Esophagus muscularis mucosa (tissue), 4 donors: Measurements from ENCODE around the gene PAEP. TPM values are rescaled to one million over a fixed set of nuclear protein-coding genes. Genes with fewer than 3 reads are reported as not detected.

Experiments
- DNase-seq: peaks from one replicate; pipeline ENCODE4 v3.0.0-alpha.2; 2017; ENCODE audit errors: extremely low spot score
- H3K27ac ChIP-seq, 4 donors: fragments of 200-600 bp; sonication (generic); replicated peaks in 1 of 4; 1 replicate in 3 of 4; 2 replicates in 1 of 4; pipeline ENCODE4 v1.5.1; 2016 to 2019; ENCODE audit warnings: mild to moderate bottlenecking in 1 of 4
- H3K27me3 ChIP-seq, 4 donors: fragments of 200-600 bp; sonication (generic); one replicate each; pipeline versions ENCODE4 v1.5.1 to v1.6.0; 2016 to 2019
- H3K36me3 ChIP-seq, 4 donors: fragments of 200-600 bp; sonication (generic); one replicate each; pipeline ENCODE4 v1.5.1; 2016 to 2019
- H3K4me1 ChIP-seq, 4 donors: fragments of 200-600 bp; sonication (generic); one replicate each; pipeline ENCODE4 v1.5.1; 2016 to 2019
- H3K4me3 ChIP-seq, 4 donors: fragments of 200-600 bp; sonication (generic); 1 replicate in 2 of 4; 2 replicates in 2 of 4; pipeline ENCODE4 v1.5.1; 2016 to 2019; ENCODE audit warnings: mild to moderate bottlenecking in 4 of 4, moderate library complexity in 1 of 4
- H3K9me3 ChIP-seq, 4 donors: fragments of 200-600 bp; sonication (generic); 1 replicate in 3 of 4; 2 replicates in 1 of 4; pipeline ENCODE4 v1.5.1; 2016 to 2019
- EP300 ChIP-seq: sonication (generic); formaldehyde crosslinking; IDR thresholded peaks from one replicate; pipeline ENCODE4 v1.6.1; 2017; ENCODE audit warnings: antibody characterized with exemption
- POLR2A ChIP-seq: fragments of 450-650 bp; IDR thresholded peaks from one replicate; pipeline ENCODE4 v1.6.1; 2017; ENCODE audit warnings: antibody characterized with exemption, moderate library complexity, mild to moderate bottlenecking, low read depth
- POLR2AphosphoS5 ChIP-seq, 2 donors: sonication (generic); formaldehyde crosslinking; IDR thresholded peaks; one replicate each; pipeline ENCODE4 v1.6.1; 2017; ENCODE audit warnings: antibody characterized with exemption in 2 of 2
- WGBS: methylation state at CpG from one replicate; pipeline ENCODE4 v1.1.5; 2018; 5-methylcytosine and 5-hydroxymethylcytosine counted together
- intact Hi-C: fragments of 100-400 bp; cut with DNase I; formaldehyde crosslinking; loops from one replicate; pipeline ENCODE4 v1.15.1; 2023
- total RNA-seq, 4 donors: library from RNA; depleted of rRNA; stranded (reverse); fragments of >200 nt; gene quantifications; one replicate each; pipeline versions ENCODE4 v1.1.0 to v1.2.1, GENCODE V29; 2016
- TF ChIP-seq, protein P1 (sequence below), 3 experiments: fragments of 200-600 bp in 2 of 3; fragments of 450-650 bp in 1 of 3; sonication (generic) in 2 of 3; IDR thresholded peaks; one replicate each; pipeline ENCODE4 v1.5.1; 2017 to 2019; ENCODE audit warnings: antibody characterized with exemption in 3 of 3, mild to moderate bottlenecking in 2 of 3, moderate library complexity in 1 of 3

Gene PAEP
- total RNA-seq, 4 donors from 2014 or later, result not detected

DNA sequence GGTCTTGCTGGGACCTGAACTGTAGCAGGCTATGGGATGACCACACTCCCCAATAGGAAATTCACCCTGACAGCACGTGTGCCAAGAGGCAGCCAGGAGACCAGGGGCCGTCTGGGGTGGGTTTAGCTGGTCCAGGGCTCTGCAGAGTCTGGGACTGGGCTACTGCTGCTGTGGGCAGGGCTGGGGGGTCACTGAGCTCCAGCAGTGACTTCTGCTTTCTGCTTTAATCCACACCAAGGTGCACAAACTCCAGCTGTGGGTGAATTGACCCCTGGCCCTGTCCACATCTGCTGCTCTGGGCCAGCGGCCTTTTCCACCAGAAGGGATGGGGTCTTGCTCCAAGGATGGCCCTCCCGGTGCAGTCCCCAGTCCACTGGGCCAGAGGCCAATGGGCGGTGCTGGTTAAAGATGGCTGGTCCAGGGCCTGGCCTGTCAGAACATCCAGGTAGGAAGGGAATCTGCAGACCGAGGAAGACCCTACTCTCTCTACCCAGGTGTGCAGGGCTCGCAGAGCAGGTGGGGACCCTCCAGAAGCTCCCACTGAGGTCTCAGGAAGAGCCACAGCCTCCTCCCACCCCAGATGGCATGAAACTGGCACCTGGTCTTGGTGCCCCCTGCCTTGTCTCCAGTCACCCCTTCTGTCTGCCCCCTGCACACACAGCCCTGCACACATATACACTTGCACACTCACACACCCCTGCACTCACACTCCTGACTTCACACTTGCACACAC, 49.8 kb downstream of the PAEP start:
- Histone ChIP-seq H3K9me3 (no peaks in the 10 kb centered on the region), H3K27ac (no peak overlapping the region), H3K36me3 (no peaks in the 10 kb centered on the region), H3K27me3 (peaks cover 0 to 70% (median 0%) of the 10 kb centered on the region in 4 donors), H3K4me1 (no peaks in the 10 kb centered on the region), H3K4me3 (no peak overlapping the region)
- no peak for TF ChIP-seq POLR2A
- TF ChIP-seq POLR2AphosphoS5 (IDR thresholded peaks at IDR 0.05), result no peak
- TF ChIP-seq, protein P1, sequence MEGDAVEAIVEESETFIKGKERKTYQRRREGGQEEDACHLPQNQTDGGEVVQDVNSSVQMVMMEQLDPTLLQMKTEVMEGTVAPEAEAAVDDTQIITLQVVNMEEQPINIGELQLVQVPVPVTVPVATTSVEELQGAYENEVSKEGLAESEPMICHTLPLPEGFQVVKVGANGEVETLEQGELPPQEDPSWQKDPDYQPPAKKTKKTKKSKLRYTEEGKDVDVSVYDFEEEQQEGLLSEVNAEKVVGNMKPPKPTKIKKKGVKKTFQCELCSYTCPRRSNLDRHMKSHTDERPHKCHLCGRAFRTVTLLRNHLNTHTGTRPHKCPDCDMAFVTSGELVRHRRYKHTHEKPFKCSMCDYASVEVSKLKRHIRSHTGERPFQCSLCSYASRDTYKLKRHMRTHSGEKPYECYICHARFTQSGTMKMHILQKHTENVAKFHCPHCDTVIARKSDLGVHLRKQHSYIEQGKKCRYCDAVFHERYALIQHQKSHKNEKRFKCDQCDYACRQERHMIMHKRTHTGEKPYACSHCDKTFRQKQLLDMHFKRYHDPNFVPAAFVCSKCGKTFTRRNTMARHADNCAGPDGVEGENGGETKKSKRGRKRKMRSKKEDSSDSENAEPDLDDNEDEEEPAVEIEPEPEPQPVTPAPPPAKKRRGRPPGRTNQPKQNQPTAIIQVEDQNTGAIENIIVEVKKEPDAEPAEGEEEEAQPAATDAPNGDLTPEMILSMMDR (IDR thresholded peaks at IDR 0.05), result no peak
- no peak for TF ChIP-seq EP300
- intact Hi-C loops, result no loop called here
- peak; percentile 45 for DNase-seq
- WGBS, result 100% methylated on average over 2 of the region's 7 CpGs

DNA sequence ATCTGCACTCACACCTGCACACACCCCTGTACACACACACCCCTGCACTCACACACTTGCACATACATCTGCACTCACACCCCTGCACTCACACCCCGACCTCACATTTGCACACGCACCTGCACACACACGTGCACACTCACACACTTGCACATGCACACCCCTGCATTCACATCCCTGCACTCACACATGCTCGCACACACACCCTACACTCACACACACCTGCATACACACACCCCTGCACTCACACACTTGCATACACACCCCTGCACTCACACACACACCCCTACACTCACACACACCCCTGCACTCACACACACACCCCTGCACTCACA, 50.3 kb downstream of the PAEP start:
- peaks cover 0 to 76% (median 0%) of the 10 kb centered on the region in 4 donors for H3K27me3 ChIP-seq
- H3K27ac ChIP-seq, result no peak overlapping the region
- no peak overlapping the region for H3K4me3 ChIP-seq
- DNase-seq, result peak; percentile 74
- TF ChIP-seq, protein P1 (IDR thresholded peaks at IDR 0.05), result no peak
- TF ChIP-seq POLR2A (no peak), POLR2AphosphoS5 (IDR thresholded peaks at IDR 0.05) (no peak), EP300 (no peak)
- WGBS, result 15% methylated on average over 4 of the region's 4 CpGs
- H3K4me1 ChIP-seq, result no peaks in the 10 kb centered on the region
- intact Hi-C loops, result no loop called here
- no peaks in the 10 kb centered on the region for H3K36me3 ChIP-seq
- H3K9me3 ChIP-seq, result no peaks in the 10 kb centered on the region

DNA sequence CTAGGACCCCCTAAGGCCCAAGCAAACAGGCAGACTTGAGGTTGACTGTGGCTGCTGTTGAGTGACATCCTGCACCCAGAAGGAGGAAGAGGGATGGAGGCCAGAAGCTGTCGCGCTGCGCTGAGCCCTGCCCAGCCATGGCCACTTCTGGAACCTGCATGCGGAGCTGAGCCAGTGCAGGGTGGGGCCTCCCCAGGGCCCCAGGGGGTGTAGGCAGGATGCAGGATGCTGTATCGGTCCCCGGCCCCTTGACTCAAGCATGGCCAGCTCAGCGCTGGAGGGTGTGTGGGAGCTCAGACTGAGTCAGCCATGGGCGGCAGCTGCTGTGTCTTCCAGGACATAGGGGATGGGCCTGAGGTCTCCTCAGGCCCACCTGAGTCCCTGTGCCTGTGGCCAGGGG, 50.9 kb downstream of the PAEP start:
- Histone ChIP-seq H3K4me1 (no peaks in the 10 kb centered on the region), H3K4me3 (no peak overlapping the region), H3K9me3 (no peaks in the 10 kb centered on the region), H3K27ac (no peak overlapping the region), H3K27me3 (peaks cover 0 to 82% (median 0%) of the 10 kb centered on the region in 4 donors), H3K36me3 (no peaks in the 10 kb centered on the region)
- no peak for TF ChIP-seq POLR2AphosphoS5 (IDR thresholded peaks at IDR 0.05)
- no peak for TF ChIP-seq EP300
- TF ChIP-seq POLR2A, result no peak
- TF ChIP-seq, protein P1 (IDR thresholded peaks at IDR 0.05), result no peak
- 89% methylated on average over 3 of the region's 8 CpGs for WGBS
- DNase-seq, result peak; percentile 78
- intact Hi-C loops, result no loop called here

DNA sequence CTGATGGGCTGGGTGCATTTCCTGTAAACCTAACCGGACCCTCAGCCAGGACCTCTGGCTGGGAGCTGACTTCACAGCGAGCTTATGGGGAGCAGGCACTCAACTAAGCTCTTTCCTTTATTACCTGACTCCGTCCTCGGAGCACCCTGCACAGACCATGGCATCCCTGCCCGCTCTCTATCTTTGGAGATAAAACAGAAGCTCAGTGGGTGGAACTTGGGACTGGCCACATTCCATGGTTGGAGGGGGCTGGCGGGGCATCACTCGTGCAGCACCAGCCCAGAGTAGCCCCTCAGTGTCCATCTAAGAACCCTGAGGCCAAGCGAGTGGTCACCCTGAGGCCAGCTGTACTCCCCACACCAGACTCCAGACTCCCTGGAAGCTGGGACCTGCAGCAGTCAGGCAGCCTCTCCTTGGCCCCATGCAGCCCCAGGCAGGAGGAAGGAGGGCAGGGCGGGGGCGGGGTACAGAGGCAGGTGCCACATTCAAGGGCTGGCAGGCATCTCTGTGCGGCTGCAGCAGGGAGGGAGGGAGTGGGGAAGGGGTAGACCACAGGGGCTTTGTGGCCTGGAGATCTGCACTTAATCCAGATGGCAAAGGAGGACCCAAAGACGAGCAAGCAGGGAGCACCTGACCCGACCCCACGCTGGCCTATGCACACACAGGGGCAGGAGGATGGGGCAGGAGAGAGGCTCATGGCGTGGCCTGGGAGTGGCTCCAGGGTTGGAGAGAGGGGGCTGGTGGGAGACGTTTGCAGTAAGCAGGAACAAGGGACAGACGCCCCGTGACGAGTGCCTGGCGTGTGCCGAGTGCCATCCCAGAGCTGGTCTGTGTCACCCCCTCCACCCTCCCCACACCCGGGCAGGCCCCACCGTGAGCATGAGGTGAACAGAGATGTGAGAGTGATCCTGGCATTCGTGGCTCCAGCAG, 51.7 kb downstream of the PAEP start:
- DNase-seq, result peak; percentile 90
- H3K36me3 ChIP-seq, result no peaks in the 10 kb centered on the region
- no peaks in the 10 kb centered on the region for H3K9me3 ChIP-seq
- peaks cover 0 to 90% (median 0%) of the 10 kb centered on the region in 4 donors for H3K27me3 ChIP-seq
- intact Hi-C loops, result no loop called here
- H3K4me1 ChIP-seq, result no peaks in the 10 kb centered on the region
- WGBS, result 70% methylated on average over 21 of the region's 24 CpGs
- H3K4me3 ChIP-seq, result no peak overlapping the region
- H3K27ac ChIP-seq, result no peak overlapping the region
- no peak for TF ChIP-seq POLR2AphosphoS5 (IDR thresholded peaks at IDR 0.05)
- no peak for TF ChIP-seq EP300
- TF ChIP-seq, protein P1 (IDR thresholded peaks at IDR 0.05), result no peak
- no peak for TF ChIP-seq POLR2A
